Measurements from ENCODE around the gene ZDHHC21. TPM values are rescaled to one million over a fixed set of nuclear protein-coding genes. Genes with fewer than 3 reads are reported as not detected.

Gene ZDHHC21
- total and polyA plus RNA-seq, 2 donors (not counting 1 experiment from before 2014, with no cell fraction given) = 5.2 to 8.6 TPM

DNA sequence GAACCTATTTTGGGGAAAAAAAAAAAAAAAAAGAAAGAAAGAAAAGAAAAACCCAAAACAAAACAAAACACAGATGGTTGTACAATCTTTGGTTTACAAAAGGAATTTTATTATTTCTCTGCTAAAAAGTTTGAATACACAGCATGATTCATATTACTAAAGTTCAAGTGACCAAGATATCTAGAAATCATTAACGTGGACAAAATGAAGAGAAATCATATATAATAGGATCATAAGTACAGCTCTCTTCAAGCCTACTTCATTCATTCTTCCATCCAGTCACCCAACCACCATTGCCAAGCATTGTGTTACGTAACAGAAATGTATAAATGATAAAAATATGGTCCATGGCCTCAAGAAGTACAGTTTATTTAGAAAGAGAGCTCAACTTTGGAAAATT is 52.9 kb downstream of the ZDHHC21 start:
- H3K79me2 ChIP-seq (ENCODE audit: control insufficient read depth, insufficient read depth, low read length) = no peaks in the 10 kb centered on the region

DNA sequence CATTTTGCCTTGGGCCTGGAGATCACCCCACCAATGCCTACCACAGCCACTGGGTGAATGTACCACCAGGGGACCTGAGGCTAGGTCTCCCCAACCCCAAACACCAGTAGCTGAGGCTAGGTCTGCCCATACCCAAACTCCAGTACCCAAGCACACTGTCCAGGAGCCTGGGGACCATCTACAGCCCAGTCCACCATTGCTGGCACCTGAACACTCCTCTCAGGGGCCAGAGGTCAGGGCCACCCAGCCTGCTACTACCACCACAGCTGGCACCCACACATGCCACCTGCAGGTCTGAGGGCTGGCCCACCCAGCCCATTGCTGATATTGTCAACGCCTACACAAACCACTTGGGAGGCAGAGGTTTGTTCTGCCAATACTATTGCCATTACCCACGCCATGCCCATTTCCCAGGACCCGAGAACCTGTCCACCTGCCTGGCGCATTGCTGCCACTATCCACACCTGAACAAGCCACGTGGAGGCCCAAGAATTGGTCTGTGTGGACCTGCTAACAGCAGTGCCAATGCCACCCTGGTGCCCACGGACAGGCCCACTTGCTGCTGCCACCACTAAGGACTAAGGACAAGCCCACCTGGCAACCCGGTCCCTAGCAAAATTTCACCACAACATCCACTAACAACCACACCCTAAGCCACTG is 59.2 kb downstream of the ZDHHC21 start:
- Histone ChIP-seq H2AFZ (ENCODE audit: low read length) (no peak overlapping the region), H3K9me3 (ENCODE audit: control insufficient read depth, insufficient read depth, low read depth, low read length) (no peaks in the 10 kb centered on the region), H3K4me2 (ENCODE audit: extremely low read depth, insufficient read depth, low read length) (no peak overlapping the region), H3K4me3 (replicated peaks in 1 of 4; ENCODE audit: control extremely low read depth in 1 of 4, insufficient read depth in 1 of 4, low read depth in 3 of 4, low read length in 4 of 4) (no peak overlapping the region), H3K79me2 (ENCODE audit: control insufficient read depth, insufficient read depth, low read length) (no peaks in the 10 kb centered on the region), H3K4me1 (ENCODE audit: control insufficient read depth, extremely low read depth, insufficient read depth, low read length) (no peaks in the 10 kb centered on the region), H3K9ac (ENCODE audit: insufficient read depth, low read length) (no peak overlapping the region), H3K27me3 (ENCODE audit: control insufficient read depth, insufficient read depth, low read length) (no peaks in the 10 kb centered on the region), H3K27ac (ENCODE audit: insufficient read depth, low read length) (no peak overlapping the region), H3K36me3 (ENCODE audit: control insufficient read depth, insufficient read depth, low read length) (no peaks in the 10 kb centered on the region), H4K20me1 (ENCODE audit: control insufficient read depth, extremely low read depth, insufficient read depth, low read length) (no peaks in the 10 kb centered on the region)
- DNase-seq (ENCODE audit: low read depth in 2 of 2) = no peak
- no peak for TF ChIP-seq EZH2 (IDR thresholded peaks at IDR 0.05; ENCODE audit: low read length, missing control alignments)

More for the DNA sequence above, 52.9 kb downstream of the ZDHHC21 start:
- Histone ChIP-seq H2AFZ (ENCODE audit: low read length) (no peak overlapping the region), H3K27me3 (ENCODE audit: control insufficient read depth, insufficient read depth, low read length) (no peaks in the 10 kb centered on the region), H3K27ac (ENCODE audit: insufficient read depth, low read length) (no peak overlapping the region), H4K20me1 (ENCODE audit: control insufficient read depth, extremely low read depth, insufficient read depth, low read length) (no peaks in the 10 kb centered on the region), H3K9ac (ENCODE audit: insufficient read depth, low read length) (no peak overlapping the region), H3K4me1 (ENCODE audit: control insufficient read depth, extremely low read depth, insufficient read depth, low read length) (no peaks in the 10 kb centered on the region), H3K4me2 (ENCODE audit: extremely low read depth, insufficient read depth, low read length) (no peak overlapping the region), H3K4me3 (replicated peaks in 1 of 4; ENCODE audit: control extremely low read depth in 1 of 4, insufficient read depth in 1 of 4, low read depth in 3 of 4, low read length in 4 of 4) (no peak overlapping the region), H3K9me3 (ENCODE audit: control insufficient read depth, insufficient read depth, low read depth, low read length) (no peaks in the 10 kb centered on the region), H3K36me3 (ENCODE audit: control insufficient read depth, insufficient read depth, low read length) (no peaks in the 10 kb centered on the region)
- DNase-seq (ENCODE audit: low read depth in 2 of 2) = no peak
- TF ChIP-seq, protein P1, sequence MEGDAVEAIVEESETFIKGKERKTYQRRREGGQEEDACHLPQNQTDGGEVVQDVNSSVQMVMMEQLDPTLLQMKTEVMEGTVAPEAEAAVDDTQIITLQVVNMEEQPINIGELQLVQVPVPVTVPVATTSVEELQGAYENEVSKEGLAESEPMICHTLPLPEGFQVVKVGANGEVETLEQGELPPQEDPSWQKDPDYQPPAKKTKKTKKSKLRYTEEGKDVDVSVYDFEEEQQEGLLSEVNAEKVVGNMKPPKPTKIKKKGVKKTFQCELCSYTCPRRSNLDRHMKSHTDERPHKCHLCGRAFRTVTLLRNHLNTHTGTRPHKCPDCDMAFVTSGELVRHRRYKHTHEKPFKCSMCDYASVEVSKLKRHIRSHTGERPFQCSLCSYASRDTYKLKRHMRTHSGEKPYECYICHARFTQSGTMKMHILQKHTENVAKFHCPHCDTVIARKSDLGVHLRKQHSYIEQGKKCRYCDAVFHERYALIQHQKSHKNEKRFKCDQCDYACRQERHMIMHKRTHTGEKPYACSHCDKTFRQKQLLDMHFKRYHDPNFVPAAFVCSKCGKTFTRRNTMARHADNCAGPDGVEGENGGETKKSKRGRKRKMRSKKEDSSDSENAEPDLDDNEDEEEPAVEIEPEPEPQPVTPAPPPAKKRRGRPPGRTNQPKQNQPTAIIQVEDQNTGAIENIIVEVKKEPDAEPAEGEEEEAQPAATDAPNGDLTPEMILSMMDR (conservative IDR thresholded peaks at IDR 0.05 in 1 of 2, IDR thresholded peaks at IDR 0.05 in 1 of 2; ENCODE audit: low read depth in 1 of 2, low read length in 2 of 2) = no peak
- TF ChIP-seq EZH2 (IDR thresholded peaks at IDR 0.05; ENCODE audit: low read length, missing control alignments) = no peak

DNA sequence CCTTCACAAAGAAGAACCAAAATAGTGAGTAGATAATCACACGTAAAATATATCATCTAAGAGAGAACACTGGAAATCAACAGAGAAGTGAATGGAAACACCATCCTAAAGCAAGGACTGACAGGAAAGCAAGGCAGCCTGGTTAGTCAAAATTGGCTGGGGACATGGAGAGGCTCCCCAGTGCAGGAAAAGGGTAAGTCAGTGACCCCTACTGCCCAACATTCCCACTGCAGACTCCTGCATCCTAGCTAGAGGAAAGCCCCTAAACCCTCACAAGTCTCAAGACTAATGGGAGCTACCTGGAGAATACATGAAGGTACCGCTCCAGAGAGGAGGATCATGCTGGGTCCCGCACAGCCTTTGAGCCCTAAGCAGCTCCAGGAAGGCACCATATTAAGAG is 60.1 kb downstream of the ZDHHC21 start:
- Histone ChIP-seq H3K79me2 (ENCODE audit: control insufficient read depth, insufficient read depth, low read length) (no peaks in the 10 kb centered on the region), H3K36me3 (ENCODE audit: control insufficient read depth, insufficient read depth, low read length) (no peaks in the 10 kb centered on the region), H3K4me2 (ENCODE audit: extremely low read depth, insufficient read depth, low read length) (no peak overlapping the region), H2AFZ (ENCODE audit: low read length) (no peak overlapping the region), H3K27ac (ENCODE audit: insufficient read depth, low read length) (no peak overlapping the region), H3K9me3 (ENCODE audit: control insufficient read depth, insufficient read depth, low read depth, low read length) (no peaks in the 10 kb centered on the region), H3K27me3 (ENCODE audit: control insufficient read depth, insufficient read depth, low read length) (no peaks in the 10 kb centered on the region), H3K4me1 (ENCODE audit: control insufficient read depth, extremely low read depth, insufficient read depth, low read length) (no peaks in the 10 kb centered on the region), H3K4me3 (replicated peaks in 1 of 4; ENCODE audit: control extremely low read depth in 1 of 4, insufficient read depth in 1 of 4, low read depth in 3 of 4, low read length in 4 of 4) (no peak overlapping the region), H3K9ac (ENCODE audit: insufficient read depth, low read length) (no peak overlapping the region), H4K20me1 (ENCODE audit: control insufficient read depth, extremely low read depth, insufficient read depth, low read length) (no peaks in the 10 kb centered on the region)
- TF ChIP-seq, protein P1 (conservative IDR thresholded peaks at IDR 0.05 in 1 of 2, IDR thresholded peaks at IDR 0.05 in 1 of 2; ENCODE audit: low read depth in 1 of 2, low read length in 2 of 2) = no peak
- TF ChIP-seq EZH2 (IDR thresholded peaks at IDR 0.05; ENCODE audit: low read length, missing control alignments) = no peak
- no peak for DNase-seq (ENCODE audit: low read depth in 2 of 2)

Measured in fibroblast of lung (primary cell).